K562 (cell line): ENCODE measurements around the gene NRG3. TPM values are rescaled to one million over a fixed set of nuclear protein-coding genes. Genes with fewer than 3 reads are reported as not detected.

ENCODE experiments used
- ATAC-seq: fragments of 200-7000 bp; cut with Tn5 transposase; 3 replicates; pipeline ENCODE4 v1.9.1; 2020; ENCODE audit warnings: moderate library complexity
- BruUV-seq: library from RNA; stranded (reverse); fragments of 400-500 nt; replicated peaks from 2 replicates; lab custom pipeline; 2021; lab: Mats Ljungman, UMichigan
- CTCF ChIA-PET: fragments of 300-600 bp; formaldehyde crosslinking; extraction: SDS; loops from one replicate; lab custom pipeline; 2021; ENCODE audit warnings: low intra/inter-chr PET ratio; lab: Yijun Ruan, JAX
- POLR2A ChIA-PET: fragments of 300-600, 350-650 bp; sonication (Branson Sonifier 250); formaldehyde crosslinking; extraction: SDS; loops from one replicate; lab custom pipeline; 2021; ENCODE audit warnings: antibody characterized with exemption, inconsistent platforms; lab: Yijun Ruan, JAX
- DNase-seq, 4 experiments: peaks; one replicate each; pipeline versions ENCODE4 v3.0.0 to v3.0.0-alpha.2; 2011 to 2018; ENCODE audit warnings: low spot score in 3 of 4, mixed read lengths in 3 of 4; ENCODE audit errors: extremely low read depth in 1 of 4
- FAIRE-seq: peaks from 2 replicates; lab custom pipeline; 2011; peaks lifted over from hg19 to GRCh38; lab: Jason Lieb, UNC
- H2AFZ ChIP-seq: 2 replicates; pipeline ENCODE4 v1.6.0; 2011; ENCODE audit warnings: low read depth, low read length, control low read depth, inconsistent platforms
- H3K27ac ChIP-seq: fragments of 200-600 bp; 3 replicates; pipeline ENCODE4 v1.8.0; 2011; ENCODE audit warnings: low read depth, mild to moderate bottlenecking, control low read depth, inconsistent platforms, low read length, moderate library complexity, mixed read lengths; ENCODE audit errors: extremely low read depth
- H3K27me3 ChIP-seq, 2 experiments: fragments of 300-600 bp in 1 of 2; 2 replicates in 1 of 2; 3 replicates in 1 of 2; pipeline versions ENCODE4 v1.6.0 to v1.8.0; 2011; ENCODE audit warnings: inconsistent platforms in 2 of 2, low read length in 2 of 2, mild to moderate bottlenecking in 1 of 2, mixed read lengths in 1 of 2, moderate library complexity in 1 of 2; ENCODE audit not compliant: control insufficient read depth in 2 of 2, insufficient read depth in 2 of 2
- H3K36me3 ChIP-seq: fragments of 300-600 bp; 3 replicates; pipeline ENCODE4 v1.8.0; 2011; ENCODE audit warnings: mild to moderate bottlenecking, low read length, inconsistent platforms; ENCODE audit not compliant: control insufficient read depth, insufficient read depth
- H3K4me1 ChIP-seq, 2 experiments: fragments of 200-600 bp in 1 of 2; replicated peaks in 1 of 2; 2 replicates in 1 of 2; 3 replicates in 1 of 2; pipeline versions ENCODE4 v1.5.1 to v1.8.0; 2011; ENCODE audit warnings: inconsistent platforms in 2 of 2, low read length in 2 of 2, mild to moderate bottlenecking in 1 of 2, mixed read lengths in 1 of 2, moderate library complexity in 1 of 2; ENCODE audit not compliant: control insufficient read depth in 2 of 2, insufficient read depth in 2 of 2
- H3K4me2 ChIP-seq: 2 replicates; pipeline ENCODE4 v1.6.1; 2011; ENCODE audit warnings: low read length, control low read depth, inconsistent platforms, mixed read lengths; ENCODE audit not compliant: insufficient read depth
- H3K4me3 ChIP-seq: fragments of 200-600 bp; sonication (generic), shearing (Covaris generic); 2 replicates; pipeline ENCODE4 v1.5.1; 2016; ENCODE audit warnings: control low read depth, inconsistent platforms
- H3K79me2 ChIP-seq: fragments of 200-600 bp; 3 replicates; pipeline ENCODE4 v1.8.0; 2011; ENCODE audit warnings: low read length, inconsistent platforms; ENCODE audit not compliant: control insufficient read depth, insufficient read depth
- H3K9ac ChIP-seq, 2 experiments: 2 replicates each; pipeline versions ENCODE4 v1.6.0 to v1.6.1; 2011; ENCODE audit warnings: low read depth in 2 of 2, low read length in 2 of 2, control low read depth in 1 of 2, inconsistent platforms in 1 of 2, mild to moderate bottlenecking in 1 of 2, mixed read lengths in 1 of 2; ENCODE audit not compliant: insufficient read depth in 1 of 2
- H3K9me1 ChIP-seq: one replicate; pipeline ENCODE4 v1.6.0; 2011; ENCODE audit warnings: inconsistent platforms, mild to moderate bottlenecking, low read length, moderate library complexity; ENCODE audit not compliant: control insufficient read depth, insufficient read depth
- H3K9me3 ChIP-seq: replicated peaks from 2 replicates; pipeline ENCODE4 v1.5.1; 2011; ENCODE audit warnings: low read depth, low read length, inconsistent platforms; ENCODE audit not compliant: control insufficient read depth, insufficient read depth
- H4K20me1 ChIP-seq: replicated peaks from 2 replicates; pipeline ENCODE4 v1.6.1; 2011; ENCODE audit warnings: low read length, inconsistent platforms, mixed read lengths; ENCODE audit not compliant: control insufficient read depth, insufficient read depth
- CAMTA2 ChIP-seq: fragments of 250-450 bp; sonication (Bioruptor Pico); conservative IDR thresholded peaks from 2 replicates; pipeline ENCODE4 v1.5.1; 2022
- CBFA2T2 ChIP-seq: fragments of 450-650 bp; conservative IDR thresholded peaks from 2 replicates; pipeline ENCODE4 v1.6.1; 2017; ENCODE audit warnings: mild to moderate bottlenecking
- CGGBP1 ChIP-seq: fragments of 250-450 bp; sonication (Bioruptor Pico); IDR thresholded peaks from 2 replicates; pipeline ENCODE4 v1.9.0; 2021; ENCODE audit warnings: mild to moderate bottlenecking
- ESRRA ChIP-seq: fragments of 450-650 bp; IDR thresholded peaks from 2 replicates; pipeline ENCODE4 v1.6.1; 2014; ENCODE audit warnings: low read depth, mild to moderate bottlenecking, moderate library complexity, borderline replicate concordance
- NELFE ChIP-seq: IDR thresholded peaks from 2 replicates; pipeline ENCODE4 v1.6.1; 2011; ENCODE audit warnings: mild to moderate bottlenecking; ENCODE audit not compliant: insufficient read depth, insufficient read length
- PCBP1 ChIP-seq: fragments of 200-400 bp; formaldehyde crosslinking; IDR thresholded peaks from 2 replicates; pipeline ENCODE4 v1.6.1; 2018; ENCODE audit warnings: mild to moderate bottlenecking, low read depth, low read length; ENCODE audit not compliant: poor library complexity, severe bottlenecking
- PHF8 ChIP-seq: fragments of 200-600 bp; sonication (generic); IDR thresholded peaks from 2 replicates; pipeline ENCODE4 v1.6.1; 2012; ENCODE audit warnings: mixed run types, mild to moderate bottlenecking, inconsistent platforms, low read length, moderate library complexity, borderline replicate concordance
- SAFB ChIP-seq: fragments of 200-400 bp; formaldehyde crosslinking; IDR thresholded peaks from 2 replicates; pipeline ENCODE4 v1.6.1; 2017; ENCODE audit warnings: low read depth, low read length, borderline replicate concordance
- SETDB1 ChIP-seq: IDR thresholded peaks from one replicate; pipeline ENCODE4 v1.6.1; 2012; ENCODE audit warnings: low read length, control low read depth, inconsistent platforms
- TARDBP ChIP-seq: fragments of 450-650 bp; IDR thresholded peaks from 2 replicates; pipeline ENCODE4 v1.6.1; 2016
- ZBTB5 ChIP-seq: fragments of 450-650 bp; IDR thresholded peaks from 2 replicates; pipeline ENCODE4 v1.6.1; 2017; ENCODE audit warnings: antibody characterized with exemption
- ZKSCAN3 ChIP-seq: fragments of 250-450 bp; sonication (Bioruptor Pico); IDR thresholded peaks from 2 replicates; pipeline ENCODE4 v1.4.0; 2020
- ZNF184 ChIP-seq: sonication (generic); formaldehyde crosslinking; IDR thresholded peaks from 2 replicates; pipeline ENCODE4 v1.5.0; 2020; ENCODE audit warnings: missing genetic modification reagents
- WGBS: fragments of 100-300 bp; shearing (Covaris generic); methylation state at CpG from one replicate; pipeline ENCODE4 v1.1.6; 2016; ENCODE audit warnings: low coverage, mixed read lengths; ENCODE audit not compliant: insufficient coverage; ENCODE audit errors: missing lambda C conversion rate; 5-methylcytosine and 5-hydroxymethylcytosine counted together
- in situ Hi-C: fragments of 300-500 bp; cut with MboI; formaldehyde crosslinking; loops from 4 replicates; pipeline ENCODE4 v1.15.0; 2018; ENCODE audit warnings: inconsistent platforms, mixed read lengths
- intact Hi-C: fragments of 100-400 bp; cut with micrococcal nuclease; formaldehyde crosslinking; loops from 2 replicates; pipeline ENCODE4 v1.14.2; 2022
- polyA plus RNA-seq, 8 experiments: library from polyadenylated mRNA; depleted of rRNA in 4 of 8; stranded (reverse) in 5 of 8; unstranded in 3 of 8; fragments of >200 nt; fragmentation: Nextera tagmentation in 2 of 8; fragmentation: Illumina TruSeq in 1 of 8; extraction: Ambion mirVana in 2 of 8; extraction: Trizol in 1 of 8; gene quantifications; 2 replicates each; pipeline versions ENCODE4 v1.2.1 to v1.2.3, GENCODE V29; 2011 to 2014; ENCODE audit warnings: inconsistent platforms in 1 of 8, missing spikeins in 1 of 8
- total RNA-seq, 7 experiments: library from RNA; depleted of rRNA in 6 of 7; stranded (reverse); fragments of >200 nt in 6 of 7; fragmentation: Illumina TruSeq in 2 of 7; extraction: Trizol in 2 of 7; gene quantifications; 2 replicates each; pipeline versions ENCODE4 v1.2.1 to v1.2.3, GENCODE V29; 2011 to 2021; ENCODE audit warnings: low replicate concordance in 1 of 7

The NRG3 gene
- total and polyA plus RNA-seq, 9 of the 15 experiments (the other 6 are each of a cell fraction or from before 2014, with no cell fraction given), result not detected

GRCh38 chr10:81894616-81895015, 19.6 kb downstream of the NRG3 start:
- no peaks in the 10 kb centered on the region for H3K4me1 ChIP-seq
- H3K9me3 ChIP-seq, result no peaks in the 10 kb centered on the region; the same call in 1 of the 2 replicates
- 2% methylated on average over 8 of the region's 8 CpGs for WGBS
- H3K9ac ChIP-seq, result no peak overlapping the region
- H4K20me1 ChIP-seq, result no peaks in the 10 kb centered on the region
- POLR2A ChIA-PET, result no interaction called here
- no peak overlapping the region for H3K27ac ChIP-seq
- no peak for FAIRE-seq
- H3K4me2 ChIP-seq, result no peak overlapping the region
- H3K36me3 ChIP-seq, result no peaks in the 10 kb centered on the region
- intact Hi-C loops, result no loop called here
- no peaks in the 10 kb centered on the region for H3K79me2 ChIP-seq
- H3K4me3 ChIP-seq, result no peak overlapping the region
- CTCF ChIA-PET, result no interaction called here
- no peaks in the 10 kb centered on the region for H3K9me1 ChIP-seq
- no TSS peak for BruUV-seq
- no peaks in the 10 kb centered on the region for H3K27me3 ChIP-seq
- in situ Hi-C loops, result no loop called here
- DNase-seq, result no peak
- ATAC-seq, result no peak
- no peak overlapping the region for H2AFZ ChIP-seq
- TF ChIP-seq ESRRA (no peak), SETDB1 (no peak), NELFE (no peak), PHF8 (no peak), CGGBP1 (CRISPR knock-in tag) (no peak), ZNF184 (CRISPR knock-in tag) (no peak), SAFB (no peak), CBFA2T2 (no peak), CAMTA2 (CRISPR knock-in tag) (no peak), PCBP1 (no peak), TARDBP (no peak), ZBTB5 (no peak), ZKSCAN3 (CRISPR knock-in tag) (no peak)
